IMR-90 (cell line): ENCODE data around the gene KRT5. TPM values are rescaled to one million over a fixed set of nuclear protein-coding genes. Genes with fewer than 3 reads are reported as not detected.

Experiments
- ATAC-seq: fragments of 200-7000 bp; cut with Tn5 transposase; 2 replicates; pipeline ENCODE4 v1.9.1; 2020; ENCODE audit warnings: low read depth, mild to moderate bottlenecking, moderate library complexity
- BruUV-seq: library from RNA; stranded (reverse); fragments of 400-500 nt; replicated peaks from 2 replicates; lab custom pipeline; 2021; lab: Mats Ljungman, UMichigan
- CTCF ChIA-PET: fragments of 300-600 bp; formaldehyde crosslinking; extraction: SDS; loops from one replicate; lab custom pipeline; 2021; ENCODE audit warnings: antibody characterized with exemption; lab: Yijun Ruan, JAX
- POLR2A ChIA-PET: fragments of 300-600 bp; sonication (Branson Sonifier 250); formaldehyde crosslinking; loops from one replicate; lab custom pipeline; 2022; ENCODE audit warnings: antibody characterized with exemption; ENCODE audit not compliant: unreplicated experiment; lab: Charles Lee
- DNase-seq: peaks from one replicate; pipeline ENCODE4 v3.0.0; 2013
- H2AFZ ChIP-seq: replicated peaks from 2 replicates; pipeline ENCODE3; 2013; ENCODE audit warnings: low read length, mild to moderate bottlenecking; ENCODE audit not compliant: poor library complexity
- H2AK5ac ChIP-seq: 2 replicates; pipeline ENCODE4 v1.6.1; 2013; ENCODE audit warnings: low read depth, low read length, inconsistent platforms
- H2AK9ac ChIP-seq: replicated peaks from 2 replicates; pipeline ENCODE3; 2013; ENCODE audit warnings: mild to moderate bottlenecking, low read depth, low read length, moderate library complexity; ENCODE audit not compliant: poor library complexity
- H2BK120ac ChIP-seq: 2 replicates; pipeline ENCODE4 v1.6.1; 2013; ENCODE audit warnings: low read depth, low read length, inconsistent platforms
- H2BK15ac ChIP-seq: 3 replicates; pipeline ENCODE4 v1.6.1; 2013; ENCODE audit warnings: low read depth, low read length, inconsistent platforms
- H2BK20ac ChIP-seq: 2 replicates; pipeline ENCODE4 v1.6.1; 2013; ENCODE audit warnings: low read depth, mild to moderate bottlenecking, inconsistent platforms, low read length, moderate library complexity
- H2BK5ac ChIP-seq: 2 replicates; pipeline ENCODE4 v1.6.1; 2013; ENCODE audit warnings: mild to moderate bottlenecking, low read depth, low read length, inconsistent platforms; ENCODE audit not compliant: poor library complexity, severe bottlenecking
- H3K14ac ChIP-seq: replicated peaks from 2 replicates; pipeline ENCODE4 v1.6.1; 2013; ENCODE audit warnings: low read depth, low read length, inconsistent platforms
- H3K18ac ChIP-seq: 2 replicates; pipeline ENCODE4 v1.6.1; 2013; ENCODE audit warnings: low read depth, low read length, control low read depth
- H3K23ac ChIP-seq: 2 replicates; pipeline ENCODE4 v1.6.1; 2013; ENCODE audit warnings: low read depth, low read length, inconsistent platforms
- H3K27ac ChIP-seq: 2 replicates; pipeline ENCODE4 v1.5.1; 2013; ENCODE audit warnings: mild to moderate bottlenecking, control low read depth, low read length; ENCODE audit not compliant: insufficient read depth
- H3K27me3 ChIP-seq: 2 replicates; pipeline ENCODE4 v1.6.1; 2013; ENCODE audit warnings: low read length; ENCODE audit not compliant: control insufficient read depth, insufficient read depth
- H3K36me3 ChIP-seq: 2 replicates; pipeline ENCODE4 v1.6.1; 2013; ENCODE audit warnings: low read length, mixed read lengths; ENCODE audit not compliant: control insufficient read depth, insufficient read depth
- H3K4ac ChIP-seq: 2 replicates; pipeline ENCODE4 v1.6.1; 2013; ENCODE audit warnings: low read depth, low read length, inconsistent platforms
- H3K4me1 ChIP-seq: 2 replicates; pipeline ENCODE4 v1.6.1; 2013; ENCODE audit warnings: low read length, mixed read lengths; ENCODE audit not compliant: control insufficient read depth, insufficient read depth
- H3K4me2 ChIP-seq: 2 replicates; pipeline ENCODE4 v1.6.1; 2013; ENCODE audit warnings: low read depth, mild to moderate bottlenecking, control low read depth, low read length, moderate library complexity
- H3K4me3 ChIP-seq: 2 replicates; pipeline ENCODE4 v1.5.1; 2013; ENCODE audit warnings: low read depth, mild to moderate bottlenecking, control low read depth, low read length, moderate library complexity; ENCODE audit not compliant: insufficient read depth
- H3K56ac ChIP-seq: 2 replicates; pipeline ENCODE4 v1.6.1; 2013; ENCODE audit warnings: low read length, inconsistent platforms; ENCODE audit not compliant: insufficient read depth; ENCODE audit errors: extremely low read depth
- H3K79me1 ChIP-seq, 2 experiments: 2 replicates each; pipeline ENCODE4 v1.6.1; 2013; ENCODE audit warnings: low read length in 2 of 2, inconsistent platforms in 1 of 2, low read depth in 1 of 2
- H3K9ac ChIP-seq: 2 replicates; pipeline ENCODE4 v1.6.1; 2013; ENCODE audit warnings: low read depth, low read length, control low read depth
- H3K9me1 ChIP-seq: 2 replicates; pipeline ENCODE4 v1.6.1; 2013; ENCODE audit warnings: low read length, inconsistent platforms; ENCODE audit not compliant: insufficient read depth
- H3K9me3 ChIP-seq: 2 replicates; pipeline ENCODE4 v1.6.1; 2013; ENCODE audit warnings: low read length; ENCODE audit not compliant: control insufficient read depth, insufficient read depth
- H4K20me1 ChIP-seq: 2 replicates; pipeline ENCODE4 v1.6.1; 2013; ENCODE audit warnings: low read length, inconsistent platforms; ENCODE audit not compliant: insufficient read depth
- H4K5ac ChIP-seq: 2 replicates; pipeline ENCODE4 v1.6.1; 2013; ENCODE audit warnings: mild to moderate bottlenecking, low read depth, low read length, control low read depth
- H4K8ac ChIP-seq, 2 experiments: 2 replicates each; pipeline ENCODE4 v1.6.1; 2013; ENCODE audit warnings: low read depth in 2 of 2, low read length in 2 of 2, control low read depth in 1 of 2, inconsistent platforms in 1 of 2
- H4K91ac ChIP-seq: 2 replicates; pipeline ENCODE4 v1.6.1; 2013; ENCODE audit warnings: low read depth, low read length, inconsistent platforms; ENCODE audit not compliant: insufficient read depth
- CHD1 ChIP-seq: IDR thresholded peaks from 2 replicates; pipeline ENCODE4 v1.6.1; 2012; ENCODE audit warnings: low read depth, low read length, improper control_type of control experiment
- MAFK ChIP-seq: IDR thresholded peaks from 2 replicates; pipeline ENCODE4 v1.6.1; 2012; ENCODE audit warnings: low read depth, low read length, improper control_type of control experiment
- POLR2A ChIP-seq: IDR thresholded peaks from 2 replicates; pipeline ENCODE4 v1.6.1; 2012; ENCODE audit warnings: mild to moderate bottlenecking, low read depth, low read length
- USF2 ChIP-seq: fragments of 150-350 bp; IDR thresholded peaks from 2 replicates; pipeline ENCODE4 v1.6.1; 2017; ENCODE audit warnings: mild to moderate bottlenecking, antibody characterized with exemption, low read length, low read depth
- WGBS, 2 experiments: methylation state at CpG; one replicate each; pipeline versions ENCODE4 v1.1.5 to v1.1.7; 2013; ENCODE audit warnings: missing lambda C conversion rate in 2 of 2; ENCODE audit not compliant: insufficient read length in 1 of 2; ENCODE audit errors: extremely low coverage in 2 of 2; 5-methylcytosine and 5-hydroxymethylcytosine counted together
- dilution Hi-C: fragments of 300-500 bp; cut with HindIII; formaldehyde crosslinking; loops from one replicate; pipeline ENCODE4 v1.14.3; 2018; ENCODE audit warnings: low sequenced_read_pairs; ENCODE audit not compliant: unreplicated experiment
- in situ Hi-C: fragments of 300-500 bp; cut with MboI; formaldehyde crosslinking; loops from 3 replicates; pipeline ENCODE4 v1.14.3; 2019; ENCODE audit warnings: low sequenced_read_pairs, inconsistent platforms, mixed read lengths
- intact Hi-C: fragments of 100-400 bp; cut with micrococcal nuclease; formaldehyde crosslinking; loops from 2 replicates; pipeline ENCODE4 v1.10.0; 2022
- polyA plus RNA-seq, 3 experiments: library from polyadenylated mRNA; depleted of rRNA; stranded (reverse); fragments of >200 nt; gene quantifications; 2 replicates each; pipeline ENCODE4 v1.2.3, GENCODE V29; 2012; ENCODE audit warnings: low replicate concordance in 1 of 3
- total RNA-seq: library from RNA; depleted of rRNA; stranded (reverse); fragments of >200 nt; gene quantifications from 2 replicates; pipeline ENCODE4 v1.2.3, GENCODE V29; 2012

KRT5 gene
- total and polyA plus RNA-seq, 2 of the 4 experiments (the other 2 are of a cell fraction), result not detected

GRCh38 chr12:52557476-52557875, 37.3 kb upstream of the KRT5 start:
- CTCF ChIA-PET, result no interaction called here
- Histone ChIP-seq H3K79me1 (no peaks in the 10 kb centered on the region), H3K4ac (no peak overlapping the region), H4K5ac (no peak overlapping the region), H3K4me2 (no peak overlapping the region), H3K56ac (no peak overlapping the region), H3K18ac (no peak overlapping the region), H4K91ac (no peak overlapping the region), H2BK20ac (no peak overlapping the region), H3K27me3 (peaks cover 39% of the 10 kb centered on the region), H3K23ac (no peak overlapping the region), H2BK5ac (no peak overlapping the region), H2BK120ac (no peak overlapping the region), H2AK9ac (no peak overlapping the region), H3K9me3 (no peaks in the 10 kb centered on the region), H3K9ac (no peak overlapping the region), H2AFZ (no peak overlapping the region), H2AK5ac (no peak overlapping the region), H3K4me1 (no peaks in the 10 kb centered on the region), H3K27ac (no peak overlapping the region), H3K9me1 (no peaks in the 10 kb centered on the region), H3K14ac (no peak overlapping the region), H3K4me3 (no peak overlapping the region), H4K8ac (no peak overlapping the region), H4K20me1 (no peaks in the 10 kb centered on the region), H3K36me3 (no peaks in the 10 kb centered on the region), H2BK15ac (no peak overlapping the region)
- intact Hi-C loops, result no loop called here
- ATAC-seq, result no peak
- no TSS peak for BruUV-seq
- in situ Hi-C loops, result no loop called here
- no peak for DNase-seq
- dilution Hi-C loops, result no loop called here
- POLR2A ChIA-PET, result no interaction called here
- WGBS, 2 experiments, result no CpG with 5 or more reads among the region's 2 CpGs
- no peak for TF ChIP-seq MAFK
- no peak for TF ChIP-seq USF2
- no peak for TF ChIP-seq POLR2A
- TF ChIP-seq CHD1, result no peak
